Keratinocyte (primary cell): ENCODE results near the gene CPVL.

Source experiments
- CTCF ChIP-seq, 3 experiments: IDR thresholded peaks in 1 of 3; conservative IDR thresholded peaks in 1 of 3; optimal IDR thresholded peaks in 1 of 3; 2 replicates in 2 of 3; 3 replicates in 1 of 3; pipeline versions ENCODE3 to v1.5.1; 2011; ENCODE audit warnings: low read length in 3 of 3, mild to moderate bottlenecking in 3 of 3, moderate library complexity in 2 of 3, control low read depth in 1 of 3, inconsistent platforms in 1 of 3; ENCODE audit not compliant: insufficient read depth in 2 of 3; ENCODE audit errors: extremely low read depth in 1 of 3
- EZH2 ChIP-seq: IDR thresholded peaks from one replicate; pipeline ENCODE4 v1.6.1; 2012; ENCODE audit warnings: inconsistent platforms, mild to moderate bottlenecking, low read length, moderate library complexity

- TF ChIP-seq CTCF (optimal IDR thresholded peaks at IDR 0.05 in 1 of 3, IDR thresholded peaks at IDR 0.05 in 1 of 3, conservative IDR thresholded peaks at IDR 0.05 in 1 of 3; ENCODE audit: extremely low read depth in 1 of 3, insufficient read depth in 2 of 3, low read length in 3 of 3): no peak
- no peak for TF ChIP-seq EZH2
Measured at GRCh38 chr7:29167721-29168120, 21.4 kb upstream of the CPVL start.
